Activated CD4-positive, alpha-beta T cell treated with anti-CD3 and anti-CD28 coated beads, Interleukin-2, amount 50 U/mL, for 1 hour (primary cell): Measurements from ENCODE around the gene MIR17HG.
A peak's percentile ranks its signal among the peaks of the same experiment; 100 is the strongest.
"Not testable (repeated sequence)": the region's sequence is repeated elsewhere in the genome, so short reads cannot be mapped to it uniquely, and the experiment has no call there.

Experiments
- DNase-seq: peaks from one replicate; pipeline ENCODE4 v3.0.0-alpha.2; 2020

MIR17HG gene

DNA sequence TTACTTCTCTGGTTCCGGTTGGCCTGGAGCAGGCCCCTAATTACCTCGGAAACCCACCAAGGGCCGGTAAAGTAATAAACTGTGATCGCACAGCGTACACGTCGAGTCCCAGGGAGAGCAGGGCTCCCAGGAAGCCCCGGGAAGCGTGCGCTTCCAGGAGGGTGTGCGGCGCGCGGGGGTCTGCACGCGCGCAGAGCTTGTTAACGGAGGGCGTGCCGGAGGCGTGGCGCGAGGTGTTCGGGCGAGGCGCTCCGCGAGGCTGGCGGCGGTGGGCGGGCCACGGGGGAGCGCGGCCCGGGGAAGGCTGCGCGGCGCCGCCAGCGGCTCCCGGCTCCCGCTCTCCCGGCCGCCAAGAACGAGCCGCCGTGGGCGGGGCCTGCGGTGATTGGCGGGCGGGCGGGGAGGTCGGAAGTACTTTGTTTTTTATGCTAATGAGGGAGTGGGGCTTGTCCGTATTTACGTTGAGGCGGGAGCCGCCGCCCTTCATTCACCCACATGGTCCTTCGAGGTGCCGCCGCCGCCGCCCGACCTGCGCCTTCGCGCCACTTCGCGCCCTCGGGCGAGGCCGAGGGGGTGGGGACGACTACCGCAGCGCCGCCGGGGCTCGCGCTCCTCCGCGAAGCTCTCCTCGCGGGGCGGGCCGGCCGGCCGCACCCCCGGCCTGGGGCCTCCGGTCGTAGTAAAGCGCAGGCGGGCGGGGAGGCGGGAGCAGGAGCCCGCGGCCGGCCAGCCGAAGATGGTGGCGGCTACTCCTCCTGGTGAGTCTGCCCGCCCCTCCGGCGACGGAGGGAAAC is at the start of gene MIR17HG:
MIR17HG (plus strand) TSS at position 486 of the 794 bp plus-strand sequence.
- DNase-seq: peak; percentile 80

DNA sequence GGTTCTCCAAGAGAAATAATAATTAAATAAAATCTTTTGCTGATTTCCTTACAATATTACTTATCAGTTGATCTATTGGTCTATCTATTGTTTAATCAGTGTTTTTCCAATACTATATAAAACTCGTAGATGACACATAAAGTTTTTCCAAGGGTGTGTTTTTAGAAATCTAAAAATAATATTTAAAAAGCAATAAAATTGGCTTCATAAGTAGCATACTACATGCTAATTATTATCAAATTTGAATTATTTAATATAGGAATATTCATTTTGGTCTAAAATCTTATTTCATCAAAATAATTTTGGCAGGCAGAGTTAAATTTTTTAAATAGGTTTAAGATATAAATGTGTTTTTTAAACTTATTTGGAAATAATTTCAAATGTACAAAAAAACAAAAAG is 49.4 kb upstream of the MIR17HG start:
- no peak for DNase-seq

DNA sequence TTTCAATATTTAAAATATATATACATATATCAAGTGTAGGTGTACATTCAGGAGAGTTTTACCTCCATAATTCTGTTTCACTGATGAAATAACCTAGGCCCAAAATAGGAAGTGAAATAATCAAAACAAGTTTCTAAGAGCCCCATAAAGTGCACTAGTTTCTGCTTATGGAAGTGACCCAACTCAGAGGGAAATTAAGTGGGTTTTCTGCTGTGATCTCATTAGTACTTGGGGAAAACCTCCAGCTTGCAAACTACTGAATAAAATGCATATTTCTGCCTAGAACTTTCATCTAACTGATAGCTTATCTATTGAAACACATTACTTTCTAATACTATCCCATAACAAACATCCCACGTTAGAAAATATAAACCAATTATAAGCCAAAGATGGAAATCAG is 45.4 kb upstream of the MIR17HG start:
- DNase-seq: no peak

DNA sequence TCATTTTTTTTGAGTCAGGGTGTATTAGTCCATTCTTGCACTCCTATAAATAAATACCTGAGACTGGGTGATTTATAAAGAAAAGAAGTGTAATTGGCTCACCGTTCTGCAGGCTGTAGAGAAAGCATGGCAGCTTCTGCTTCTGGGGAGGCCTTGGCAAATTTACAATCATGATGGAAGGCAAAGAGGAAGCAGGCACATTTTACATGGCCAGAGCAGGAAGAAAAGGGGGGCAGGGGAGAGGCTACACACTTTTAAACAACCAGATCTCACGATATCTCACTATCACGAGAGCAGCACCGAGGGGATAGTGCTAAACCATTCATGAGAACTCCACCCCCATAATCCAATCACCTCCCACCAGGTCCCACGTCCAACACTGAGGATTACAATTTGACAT is 44.5 kb upstream of the MIR17HG start:
- no peak for DNase-seq

DNA sequence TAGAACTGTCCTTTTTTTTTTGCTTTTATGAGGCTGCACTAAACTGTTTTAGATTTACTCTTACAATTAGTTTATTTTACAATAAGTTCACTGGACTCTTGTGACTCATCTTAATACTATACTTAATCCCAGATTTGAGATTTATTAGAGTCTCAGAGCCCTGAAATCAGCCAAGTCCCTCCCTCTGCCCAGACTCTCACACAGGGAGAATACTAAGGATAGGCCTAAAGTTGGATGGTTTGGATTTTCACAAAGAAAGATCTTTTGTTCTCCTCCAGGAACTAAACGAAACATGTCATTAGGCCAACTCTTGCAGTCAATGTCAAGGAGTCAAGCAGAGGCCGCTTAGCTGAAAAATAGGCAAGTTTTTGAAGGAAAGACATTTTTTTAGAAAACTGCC is 42.7 kb upstream of the MIR17HG start:
- DNase-seq: no peak

DNA sequence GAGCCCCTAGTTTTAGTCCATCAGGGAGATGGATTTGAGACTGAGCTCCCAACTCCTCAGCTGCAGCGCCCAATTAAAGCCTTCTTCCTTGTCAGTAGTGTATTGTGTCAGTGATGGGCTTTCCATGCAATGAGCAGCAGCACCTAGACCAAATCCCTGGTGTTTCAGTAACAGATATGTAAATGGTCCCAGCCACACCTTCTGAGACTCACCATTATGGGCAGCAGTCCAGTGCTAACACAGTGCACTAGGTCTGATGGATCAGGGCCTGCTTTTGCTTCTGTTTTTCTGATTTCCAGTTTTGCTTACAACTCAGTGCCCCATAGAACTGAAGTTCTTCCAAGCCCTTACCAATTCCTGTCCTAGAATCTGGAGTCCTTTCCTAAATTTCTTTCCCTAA is 41.8 kb upstream of the MIR17HG start:
- DNase-seq: no peak

DNA sequence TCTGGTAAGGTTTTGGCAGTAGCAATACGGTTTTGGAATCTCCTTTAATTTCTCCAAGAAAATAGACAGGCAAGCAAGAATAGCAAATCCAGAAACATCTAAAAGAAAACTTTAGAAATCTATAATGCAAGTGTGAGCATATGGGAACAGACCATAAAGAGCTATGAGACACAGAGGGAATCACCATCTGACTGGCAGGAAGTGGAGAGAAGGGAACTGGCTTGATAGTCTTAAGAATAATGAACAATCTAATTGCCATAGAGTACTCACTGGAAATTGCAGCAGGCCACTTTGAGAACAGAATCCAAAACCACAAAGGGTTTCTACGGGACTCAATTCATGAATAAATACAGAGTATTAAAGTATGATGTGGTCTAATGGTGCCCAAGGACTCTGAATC is 39.6 kb upstream of the MIR17HG start:
- DNase-seq: no peak

DNA sequence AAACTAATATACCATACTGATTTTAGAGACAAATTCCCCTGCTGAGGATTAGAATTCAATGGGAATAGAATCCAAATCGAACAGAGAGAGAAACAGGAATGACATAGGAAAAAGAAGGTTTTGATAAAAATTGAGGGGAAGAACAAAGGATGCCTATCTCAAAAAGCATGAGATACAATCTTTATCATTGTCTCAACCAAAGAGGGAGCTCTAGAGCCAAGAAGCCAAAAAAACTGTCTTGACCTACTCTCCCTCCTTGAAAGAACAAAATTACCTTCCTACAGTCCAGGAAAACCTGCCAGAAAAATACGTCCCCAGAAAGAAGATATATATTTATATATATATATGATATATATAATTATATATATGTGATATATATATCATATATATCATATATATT is 39.2 kb upstream of the MIR17HG start:
- no peak for DNase-seq

DNA sequence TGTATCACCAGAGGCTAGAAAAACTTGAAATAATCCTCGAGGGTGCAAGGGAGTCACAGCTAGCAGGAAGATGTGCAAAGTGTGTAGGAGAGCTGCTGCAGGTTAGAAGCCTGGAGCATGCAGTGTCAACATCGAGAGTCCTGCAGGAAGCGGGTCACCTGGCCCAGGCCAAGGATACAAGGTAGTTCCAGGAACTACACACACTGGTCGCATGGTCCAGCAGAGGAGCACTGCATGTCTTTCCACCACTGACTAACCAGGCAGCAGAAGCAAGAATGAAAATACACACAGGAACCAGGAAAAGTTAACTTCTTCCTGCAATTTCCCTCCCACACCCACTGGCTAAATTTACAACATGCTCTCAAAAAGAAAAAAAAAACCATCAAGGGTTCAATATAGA is 36.0 kb upstream of the MIR17HG start:
- DNase-seq: no peak

DNA sequence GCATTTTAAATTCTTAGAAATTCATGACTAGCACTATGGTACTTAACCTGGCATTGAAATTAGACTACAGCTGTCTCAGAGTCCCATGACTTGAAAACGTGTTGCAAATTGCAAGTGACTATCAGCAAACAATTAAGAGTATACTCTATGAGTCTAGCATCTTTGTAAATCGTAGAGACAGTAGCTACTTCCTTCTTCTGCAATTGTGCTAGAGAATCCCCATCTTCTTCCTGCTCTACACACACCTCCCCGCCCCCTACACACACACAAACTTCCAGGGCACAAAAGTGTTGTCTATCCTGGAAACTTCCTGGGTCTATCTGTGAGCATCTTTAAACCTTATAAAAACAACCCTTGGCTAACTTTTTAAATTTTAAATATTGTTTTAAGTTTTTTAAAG is 35.2 kb upstream of the MIR17HG start:
- no peak for DNase-seq

DNA sequence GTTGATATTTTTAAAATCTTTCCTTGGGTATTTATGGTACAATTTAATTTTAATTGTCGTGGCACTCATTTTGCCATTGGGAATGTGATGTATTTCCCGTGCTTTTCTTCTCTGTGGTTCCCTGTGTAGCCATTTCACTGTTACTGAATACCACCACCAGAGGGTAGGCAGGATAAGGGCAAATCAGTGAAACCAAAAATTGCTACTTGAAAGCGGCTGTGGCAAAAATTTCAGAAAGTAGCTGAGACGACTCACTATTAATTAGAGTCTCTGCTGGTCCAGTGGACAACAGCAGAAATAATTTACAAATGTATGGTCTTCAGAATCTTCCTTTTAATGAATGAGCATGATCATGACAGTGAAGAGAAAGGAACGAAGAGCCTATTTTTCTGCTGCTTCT is 34.4 kb upstream of the MIR17HG start:
- no peak for DNase-seq

DNA sequence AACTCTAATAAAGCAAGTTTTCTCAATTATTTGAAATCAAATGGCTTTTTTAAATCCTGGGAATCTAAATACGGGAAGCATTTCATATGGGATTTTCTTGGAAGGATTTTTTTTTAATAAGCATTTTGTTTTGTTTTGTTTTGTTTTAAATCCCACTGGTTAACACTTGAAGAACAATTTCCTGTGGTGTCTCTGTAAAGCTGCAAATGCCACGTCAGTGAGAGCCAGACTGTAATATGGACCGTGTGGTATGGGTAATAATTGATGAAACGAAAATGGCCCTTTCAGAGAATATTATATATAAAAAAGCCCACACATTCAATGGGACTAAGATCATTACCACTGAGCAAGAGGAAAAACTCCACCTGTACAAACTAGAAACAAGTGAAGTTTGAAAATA is 33.9 kb upstream of the MIR17HG start:
- no peak for DNase-seq

DNA sequence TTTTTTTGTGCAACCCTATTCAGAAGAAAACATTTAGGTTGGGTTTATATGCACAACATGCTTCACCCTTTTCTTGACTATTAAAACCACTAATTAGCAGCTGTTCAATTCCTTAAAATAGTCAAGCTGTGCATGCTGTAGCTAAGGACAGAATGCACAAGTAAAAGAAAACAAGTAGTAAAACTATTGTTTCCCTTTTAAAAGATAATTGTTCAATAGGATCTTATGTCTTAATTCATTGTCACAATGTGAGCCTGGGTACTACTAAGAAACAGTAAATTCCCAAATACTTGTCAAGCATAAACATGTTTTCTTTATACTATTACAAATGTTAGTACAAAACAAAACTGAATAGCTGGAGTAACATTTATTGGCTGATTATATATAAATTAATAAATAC is 32.6 kb upstream of the MIR17HG start:
- no peak for DNase-seq

DNA sequence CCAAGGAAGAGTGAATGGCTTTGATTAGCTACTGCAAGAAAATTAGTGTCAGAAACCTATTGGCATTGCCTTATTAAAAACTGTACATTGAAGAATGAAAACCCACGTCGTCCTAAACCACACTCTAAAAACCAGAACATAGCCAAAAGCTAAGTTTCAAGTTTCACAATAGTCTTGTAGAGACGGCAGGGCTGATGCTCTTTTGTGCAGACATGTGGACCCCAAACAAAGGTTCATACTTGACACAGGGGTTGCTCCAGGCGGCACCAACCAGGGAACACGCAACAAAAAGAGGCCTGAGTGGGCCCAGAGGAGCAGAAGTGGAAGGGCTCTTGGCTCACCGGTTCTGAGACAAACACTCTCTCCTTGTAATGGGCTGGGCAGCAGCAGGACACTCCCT is 28.6 kb upstream of the MIR17HG start:
- no peak for DNase-seq

DNA sequence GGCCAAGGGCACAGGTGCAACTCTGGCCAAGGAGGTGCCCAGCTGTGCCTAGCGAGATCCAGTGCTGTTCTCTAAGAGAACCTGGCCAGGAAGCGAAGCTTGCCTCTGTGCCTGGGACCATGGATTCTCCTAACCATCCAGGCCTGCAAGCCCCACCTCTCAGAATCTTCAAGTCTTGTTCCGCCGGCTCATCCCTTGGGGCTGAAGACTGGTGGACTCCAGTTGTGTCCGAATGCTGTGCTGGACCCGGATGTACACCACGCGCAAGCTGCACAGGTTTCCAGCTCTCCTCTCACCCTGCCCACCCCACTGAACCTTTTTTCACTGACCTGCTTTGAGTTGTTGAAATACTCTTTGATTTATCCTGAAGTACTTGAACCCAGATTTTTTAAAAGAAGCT is 27.5 kb upstream of the MIR17HG start:
- no peak for DNase-seq

DNA sequence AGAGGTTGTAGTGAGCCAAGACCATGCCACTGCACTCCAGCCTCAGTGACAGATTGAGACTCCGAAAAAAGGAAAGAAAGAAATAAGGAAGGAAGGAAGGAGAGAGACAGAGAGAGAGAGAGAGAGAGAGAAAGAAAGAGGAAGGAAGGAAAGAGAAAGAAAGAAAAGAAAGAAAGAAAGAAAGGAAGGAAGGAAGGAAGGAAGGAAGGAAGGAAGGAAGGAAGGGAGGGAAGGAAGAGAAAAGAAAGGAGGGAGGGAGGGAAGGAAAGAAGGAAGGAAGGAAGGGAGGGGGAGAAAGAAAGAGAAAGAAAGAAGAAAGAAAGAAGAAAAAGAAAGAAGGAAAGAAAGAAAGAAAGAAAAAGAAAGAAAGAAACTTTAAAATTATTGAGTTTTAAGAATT is 26.5 kb upstream of the MIR17HG start:
- DNase-seq: not testable (repeated sequence)

DNA sequence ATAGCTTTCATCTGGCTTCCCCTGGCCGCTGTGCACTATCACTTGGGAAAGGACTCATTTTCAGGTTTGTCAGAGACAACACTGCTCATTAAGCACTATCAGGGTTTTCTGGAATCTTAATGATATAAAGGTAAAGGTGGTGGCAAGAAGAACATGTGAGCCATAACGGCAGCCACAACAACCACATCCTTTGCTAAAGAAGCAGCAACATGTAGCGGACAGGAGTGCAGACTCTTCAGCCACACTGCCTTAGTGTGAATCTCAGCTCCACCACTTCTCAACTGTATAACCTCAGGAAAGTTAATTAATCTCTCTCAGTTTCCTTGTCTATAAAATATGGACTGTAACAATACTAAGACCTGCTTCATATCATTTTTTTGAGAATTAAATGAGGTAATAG is 24.1 kb upstream of the MIR17HG start:
- DNase-seq: no peak

DNA sequence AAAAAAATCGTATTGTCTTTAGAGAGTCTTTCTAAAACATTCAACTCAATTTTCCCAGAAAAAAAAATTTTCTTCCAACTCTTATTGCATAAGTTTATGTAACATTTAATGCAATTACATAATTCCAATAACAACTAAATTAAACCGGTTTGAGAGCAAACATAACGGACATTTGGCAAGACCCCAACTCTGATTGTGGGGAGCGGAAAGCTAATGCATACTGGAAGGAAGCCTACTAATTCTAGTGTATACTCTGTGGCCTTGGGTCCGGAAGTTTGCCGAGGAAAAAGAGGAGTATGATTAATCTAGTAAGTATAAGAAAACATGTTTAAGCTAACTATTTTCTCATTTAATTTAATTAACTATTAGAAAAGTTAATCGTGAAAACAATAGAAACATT is 21.3 kb upstream of the MIR17HG start:
- DNase-seq: no peak

DNA sequence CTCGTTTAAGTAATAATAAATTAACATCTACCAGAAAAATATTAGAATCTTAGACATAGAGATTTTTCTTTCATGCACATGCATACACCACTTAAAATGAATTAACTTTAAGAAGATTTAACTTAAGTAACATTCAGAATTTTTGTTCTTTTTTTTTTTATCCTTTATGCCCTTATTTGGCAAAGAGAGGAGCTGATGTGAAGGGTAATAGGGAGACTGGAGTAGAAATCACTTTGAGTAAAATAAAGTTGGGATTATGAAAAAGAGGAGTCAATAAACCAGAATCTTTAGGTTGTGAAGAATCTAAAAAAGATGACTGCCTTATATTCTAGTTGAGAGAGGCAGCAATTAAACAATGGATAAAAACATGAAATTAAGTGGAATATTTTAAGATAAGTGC is 18.8 kb upstream of the MIR17HG start:
- no peak for DNase-seq

DNA sequence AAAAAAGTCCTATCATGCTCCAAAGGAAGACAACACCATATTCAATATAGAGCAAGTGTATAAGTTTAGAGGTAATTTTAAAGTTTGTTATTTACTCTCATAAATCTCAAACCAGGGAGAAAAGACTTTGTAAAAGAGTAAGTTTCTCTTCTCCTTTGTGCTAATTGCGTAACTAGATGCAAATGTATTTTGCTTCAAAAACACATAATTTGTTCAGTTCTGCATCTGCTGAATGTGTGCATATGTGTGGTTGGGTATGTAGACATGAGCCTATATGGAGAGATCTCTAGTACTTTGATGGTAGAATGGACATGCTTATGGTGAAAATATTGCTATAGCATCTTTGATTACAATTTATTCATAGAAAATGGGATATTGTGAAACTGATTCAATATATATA is 17.8 kb upstream of the MIR17HG start:
- DNase-seq: no peak

DNA sequence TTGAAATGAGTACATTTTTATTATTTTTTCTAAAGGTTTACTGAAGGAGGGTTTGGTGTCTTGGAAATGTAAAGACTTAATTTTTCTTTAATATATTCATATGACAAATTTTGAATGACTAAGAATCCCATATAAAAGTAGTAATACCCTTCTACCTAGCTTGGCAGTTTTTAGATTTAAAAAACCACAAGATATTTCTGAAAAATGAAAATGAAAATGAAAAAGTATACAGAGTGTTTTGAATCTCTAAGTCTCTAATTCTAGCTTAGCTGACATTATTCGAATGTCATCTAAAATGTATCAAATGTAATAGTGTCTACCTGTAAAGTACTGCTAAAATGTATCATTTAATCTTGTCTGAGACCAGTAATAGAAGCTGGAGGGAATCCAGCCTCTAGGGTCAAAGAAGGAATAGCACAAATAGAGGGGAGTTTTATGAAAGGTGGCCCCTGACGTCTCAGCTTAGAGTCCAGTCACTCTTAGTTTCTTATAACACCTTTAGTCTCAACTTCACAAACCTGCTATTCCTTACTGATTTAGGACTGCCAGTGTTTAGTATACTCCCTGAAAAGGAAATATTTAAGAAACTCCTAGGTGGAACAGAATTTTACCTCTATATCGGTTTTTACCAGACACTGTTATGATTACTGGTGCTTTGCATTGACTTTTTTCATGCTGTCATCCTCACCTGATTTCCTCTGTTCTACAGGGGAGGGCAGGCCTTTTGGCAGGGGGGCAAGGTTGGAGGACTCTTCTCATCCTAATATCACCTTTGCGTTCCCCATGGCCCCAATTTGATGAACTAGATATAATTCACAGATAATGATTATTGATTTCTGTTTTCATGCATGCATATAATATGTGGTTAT is 16.2 kb upstream of the MIR17HG start:
- no peak for DNase-seq

DNA sequence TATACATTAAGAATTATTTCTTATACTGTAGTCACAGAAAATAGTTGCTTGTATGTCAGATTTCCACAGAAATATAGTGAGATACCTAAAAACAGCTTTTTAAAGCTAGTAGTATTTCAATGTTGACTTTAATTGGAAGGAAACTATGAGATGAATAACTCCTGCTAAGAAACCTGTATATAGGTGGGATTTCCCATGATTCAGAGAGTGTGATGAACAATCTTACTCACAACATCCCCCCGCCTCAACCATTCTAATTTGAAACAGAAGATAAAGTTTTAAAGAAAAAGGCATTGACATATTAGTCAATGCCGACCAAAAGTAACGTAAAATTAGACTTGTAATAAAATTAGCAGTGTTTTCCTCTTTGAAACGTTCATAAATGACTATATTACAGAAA is 1.4 kb upstream of the MIR17HG start:
- no peak for DNase-seq

DNA sequence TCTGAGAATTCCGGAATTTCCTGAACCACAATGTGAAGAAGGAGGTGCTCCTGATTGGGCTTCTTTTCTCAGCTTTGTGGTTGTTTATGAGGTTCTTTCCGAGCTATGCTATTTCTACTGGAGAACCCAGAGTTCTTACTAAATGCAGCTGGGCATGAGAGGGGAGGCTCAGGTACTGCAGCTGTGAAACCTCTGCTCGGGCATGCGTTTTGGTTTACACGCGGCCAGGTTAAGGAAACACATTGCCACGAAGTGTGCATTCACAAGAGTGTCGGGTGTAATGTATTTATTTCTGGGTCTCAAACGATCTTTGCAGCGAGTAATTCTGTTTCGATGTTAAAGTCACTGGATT is 661 bp upstream of the MIR17HG start:
- DNase-seq: peak; percentile 12
